GM13977 (cell line): ENCODE data around the gene RCN1.

Source experiments
- DNase-seq: peaks from one replicate; pipeline ENCODE4 v3.0.0; 2012; ENCODE audit warnings: low spot score
- in situ Hi-C: fragments of 300-500 bp; cut with MboI; formaldehyde crosslinking; loops from one replicate; pipeline ENCODE4 v1.12.0; 2022; ENCODE audit warnings: low sequenced_read_pairs, low pct_unique_long_range_greater_than_20kb, mixed read lengths, inconsistent platforms; ENCODE audit not compliant: unreplicated experiment
- TF ChIP-seq, protein P1 (sequence below): IDR thresholded peaks from 2 replicates; pipeline ENCODE4 v1.5.1; 2012; ENCODE audit warnings: mild to moderate bottlenecking, control low read depth; ENCODE audit not compliant: insufficient read depth; ENCODE audit errors: extremely low read depth, missing control alignments

Gene RCN1

GRCh38 chr11:32090545-32091370, at the start of gene RCN1:
Gene RCN1 (plus strand): TSS chr11:32091074. CDS start chr11:32091197, 123 bp downstream.
- in situ Hi-C loops: no loop called here
- TF ChIP-seq, protein P1, sequence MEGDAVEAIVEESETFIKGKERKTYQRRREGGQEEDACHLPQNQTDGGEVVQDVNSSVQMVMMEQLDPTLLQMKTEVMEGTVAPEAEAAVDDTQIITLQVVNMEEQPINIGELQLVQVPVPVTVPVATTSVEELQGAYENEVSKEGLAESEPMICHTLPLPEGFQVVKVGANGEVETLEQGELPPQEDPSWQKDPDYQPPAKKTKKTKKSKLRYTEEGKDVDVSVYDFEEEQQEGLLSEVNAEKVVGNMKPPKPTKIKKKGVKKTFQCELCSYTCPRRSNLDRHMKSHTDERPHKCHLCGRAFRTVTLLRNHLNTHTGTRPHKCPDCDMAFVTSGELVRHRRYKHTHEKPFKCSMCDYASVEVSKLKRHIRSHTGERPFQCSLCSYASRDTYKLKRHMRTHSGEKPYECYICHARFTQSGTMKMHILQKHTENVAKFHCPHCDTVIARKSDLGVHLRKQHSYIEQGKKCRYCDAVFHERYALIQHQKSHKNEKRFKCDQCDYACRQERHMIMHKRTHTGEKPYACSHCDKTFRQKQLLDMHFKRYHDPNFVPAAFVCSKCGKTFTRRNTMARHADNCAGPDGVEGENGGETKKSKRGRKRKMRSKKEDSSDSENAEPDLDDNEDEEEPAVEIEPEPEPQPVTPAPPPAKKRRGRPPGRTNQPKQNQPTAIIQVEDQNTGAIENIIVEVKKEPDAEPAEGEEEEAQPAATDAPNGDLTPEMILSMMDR: no peak
- peak; percentile 84 for DNase-seq

GRCh38 chr11:32043737-32044136, 47.1 kb upstream of the RCN1 start:
- DNase-seq: no peak
- in situ Hi-C loops: no loop called here
- TF ChIP-seq, protein P1: no peak

GRCh38 chr11:32044158-32044863, 46.6 kb upstream of the RCN1 start:
- in situ Hi-C loops: no loop called here
- no peak for DNase-seq

GRCh38 chr11:32045456-32045855, 45.4 kb upstream of the RCN1 start:
- DNase-seq: no peak
- in situ Hi-C loops: no loop called here
- TF ChIP-seq, protein P1: no peak

More at GRCh38 chr11:32044158-32044863, 46.6 kb upstream of the RCN1 start:
- TF ChIP-seq, protein P1: no peak

DNA sequence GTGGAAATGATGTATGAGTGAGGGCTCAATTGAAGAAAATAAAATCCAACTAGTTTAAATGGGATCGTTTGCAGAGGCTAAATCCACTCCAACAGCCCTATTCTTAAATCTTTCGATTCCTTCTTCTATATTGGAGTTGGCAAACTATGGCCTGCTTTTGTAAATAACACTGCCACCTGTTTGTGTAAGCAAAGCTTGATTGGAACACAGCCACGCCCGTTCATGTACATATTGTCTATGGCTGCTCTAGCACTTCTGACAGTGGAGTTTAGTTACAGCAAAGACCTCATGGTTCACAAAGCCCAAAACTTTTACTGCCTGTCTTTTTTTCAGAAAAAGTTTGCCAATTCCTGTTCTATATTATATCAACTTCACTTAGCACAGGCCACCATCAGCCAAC, 40.6 kb upstream of the RCN1 start:
- TF ChIP-seq, protein P1: no peak
- no peak for DNase-seq
- in situ Hi-C loops: no loop called here

DNA sequence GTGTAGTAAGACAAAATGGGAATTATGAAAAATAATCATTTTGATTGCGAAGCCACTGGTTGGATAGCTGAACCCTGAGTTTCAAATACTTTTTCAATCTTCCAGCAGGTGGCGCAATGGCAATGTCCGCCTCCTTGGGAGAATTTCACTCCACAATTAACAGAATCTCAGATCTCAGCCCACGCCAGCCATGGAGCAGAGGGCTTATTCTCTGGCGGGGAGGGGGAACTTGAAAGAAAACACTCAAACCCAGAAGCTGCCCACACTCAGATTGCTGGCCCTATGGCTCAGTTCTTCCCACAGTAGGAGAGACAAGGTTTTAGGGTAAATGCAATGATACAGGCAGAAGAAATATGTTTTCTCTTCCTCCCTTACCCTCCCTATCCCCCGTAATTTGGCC, 38.7 kb upstream of the RCN1 start:
- peak; percentile 48 for DNase-seq
- TF ChIP-seq, protein P1: peak; percentile 65
- in situ Hi-C loops: no loop called here
